ENCODE results near the gene CLIC6.

- TF ChIP-seq TAF1 (IDR thresholded peaks at IDR 0.05; ENCODE audit: borderline replicate concordance, low read depth, low read length) (no peak), POLR2A (IDR thresholded peaks at IDR 0.05; ENCODE audit: low read depth, low read length) (no peak; the same call in 1 of the 2 replicates)
These were observed 47.3 kb downstream of the CLIC6 start for GRCh38 chr21:34715985-34716596.
